Suprapubic skin (tissue), 4 donors: ENCODE measurements around the gene DNAAF8. TPM values are rescaled to one million over a fixed set of nuclear protein-coding genes. Genes with fewer than 3 reads are reported as not detected.
"Not testable (repeated sequence)": the region's sequence is repeated elsewhere in the genome, so short reads cannot be mapped to it uniquely, and the experiment has no call there.

Source experiments
- DNase-seq, 2 donors: peaks; one replicate each; pipeline ENCODE4 v3.0.0-alpha.2; 2019; ENCODE audit warnings: low spot score in 2 of 2
- H3K27ac ChIP-seq: fragments of 200-600 bp; sonication (generic); one replicate; pipeline ENCODE4 v1.5.1; 2019
- H3K27me3 ChIP-seq: fragments of 200-600 bp; sonication (generic); one replicate; pipeline ENCODE4 v1.5.1; 2019
- H3K36me3 ChIP-seq: fragments of 200-600 bp; sonication (generic); one replicate; pipeline ENCODE4 v1.5.1; 2019
- H3K4me1 ChIP-seq: fragments of 200-600 bp; sonication (generic); one replicate; pipeline ENCODE4 v1.5.1; 2019
- H3K4me3 ChIP-seq: fragments of 200-600 bp; sonication (generic); one replicate; pipeline ENCODE4 v1.5.1; 2019; ENCODE audit warnings: mild to moderate bottlenecking
- H3K9me3 ChIP-seq: fragments of 200-600 bp; sonication (generic); one replicate; pipeline ENCODE4 v1.5.1; 2019
- CTCF ChIP-seq, 2 donors: fragments of 200-600 bp in 1 of 2; fragments of 450-650 bp in 1 of 2; sonication (generic) in 1 of 2; IDR thresholded peaks; one replicate each; pipeline ENCODE4 v1.5.1; 2016 to 2019; ENCODE audit warnings: antibody characterized with exemption in 2 of 2, mild to moderate bottlenecking in 1 of 2, moderate library complexity in 1 of 2
- EP300 ChIP-seq: sonication (generic); formaldehyde crosslinking; IDR thresholded peaks from one replicate; pipeline ENCODE4 v1.6.1; 2017; ENCODE audit warnings: antibody characterized with exemption
- POLR2A ChIP-seq, 2 donors: fragments of 450-650 bp; IDR thresholded peaks; one replicate each; pipeline ENCODE4 v1.6.1; 2017; ENCODE audit warnings: antibody characterized with exemption in 2 of 2, mild to moderate bottlenecking in 2 of 2, moderate library complexity in 2 of 2
- POLR2AphosphoS5 ChIP-seq, 3 donors: sonication (generic); formaldehyde crosslinking; IDR thresholded peaks; one replicate each; pipeline ENCODE4 v1.6.1; 2017; ENCODE audit warnings: antibody characterized with exemption in 3 of 3
- WGBS: methylation state at CpG from one replicate; pipeline ENCODE4 v1.1.5; 2018; 5-methylcytosine and 5-hydroxymethylcytosine counted together
- total RNA-seq, 4 donors: library from RNA; depleted of rRNA; stranded (reverse); fragments of >200 nt; gene quantifications; one replicate each; pipeline ENCODE4 v1.1.0, GENCODE V29; 2016

DNAAF8 gene
- total RNA-seq, 4 donors from 2014 or later, result 0.36 to 1.7 (median 1.4) TPM; not detected in 1

GRCh38 chr16:4737545-4737944 lies 3.2 kb downstream of the DNAAF8 start:
- DNase-seq, result no peak
- no peak for TF ChIP-seq POLR2AphosphoS5 (IDR thresholded peaks at IDR 0.05)
- no peak for TF ChIP-seq CTCF (IDR thresholded peaks at IDR 0.05)
- no peak for TF ChIP-seq EP300
- TF ChIP-seq POLR2A (IDR thresholded peaks at IDR 0.05), result no peak
- Histone ChIP-seq H3K36me3 (no peaks in the 10 kb centered on the region), H3K4me1 (peaks cover 18% of the 10 kb centered on the region), H3K9me3 (no peaks in the 10 kb centered on the region), H3K27ac (no peak overlapping the region), H3K27me3 (no peaks in the 10 kb centered on the region), H3K4me3 (no peak overlapping the region)
- 64% methylated on average over 15 of the region's 15 CpGs for WGBS

- H3K36me3 ChIP-seq, H3K9me3 ChIP-seq, H3K4me3 ChIP-seq, DNase-seq, H3K27me3 ChIP-seq, H3K27ac ChIP-seq: not testable (repeated sequence)
- H3K4me1 ChIP-seq, result peaks cover 18% of the 10 kb centered on the region
- WGBS, result 81% methylated on average over 4 of the region's 5 CpGs
Measured at GRCh38 chr16:4738370-4738769, 4.0 kb downstream of the DNAAF8 start.

GRCh38 chr16:4743226-4743878 lies 9.0 kb downstream of the DNAAF8 start:
- 38% methylated on average over 14 of the region's 14 CpGs for WGBS
- H3K27ac ChIP-seq, result no peak overlapping the region
- H3K4me3 ChIP-seq, result peak overlapping the region; percentile 19

GRCh38 chr16:4744555-4745273 lies 10.4 kb downstream of the DNAAF8 start:
- Histone ChIP-seq H3K27me3 (no peaks in the 10 kb centered on the region), H3K27ac (no peak overlapping the region), H3K4me1 (peaks cover 17% of the 10 kb centered on the region), H3K36me3 (peaks cover 8% of the 10 kb centered on the region), H3K4me3 (no peak overlapping the region), H3K9me3 (no peaks in the 10 kb centered on the region)
- 77% methylated on average over 5 of the region's 13 CpGs for WGBS
- DNase-seq, result no peak
- no peak for TF ChIP-seq POLR2A (IDR thresholded peaks at IDR 0.05)
- no peak for TF ChIP-seq CTCF (IDR thresholded peaks at IDR 0.05)
- TF ChIP-seq EP300, result no peak
- TF ChIP-seq POLR2AphosphoS5 (IDR thresholded peaks at IDR 0.05), result no peak

More at GRCh38 chr16:4743226-4743878, 9.0 kb downstream of the DNAAF8 start:
- no peak for TF ChIP-seq POLR2AphosphoS5 (IDR thresholded peaks at IDR 0.05)
- TF ChIP-seq POLR2A (IDR thresholded peaks at IDR 0.05), result no peak
- no peaks in the 10 kb centered on the region for H3K27me3 ChIP-seq
- DNase-seq, result no peak
- peaks cover 17% of the 10 kb centered on the region for H3K4me1 ChIP-seq
- no peaks in the 10 kb centered on the region for H3K9me3 ChIP-seq
- H3K36me3 ChIP-seq, result no peaks in the 10 kb centered on the region

GRCh38 chr16:4745274-4745569 lies 10.9 kb downstream of the DNAAF8 start:
- Histone ChIP-seq H3K36me3 (peaks cover 13% of the 10 kb centered on the region), H3K9me3 (no peaks in the 10 kb centered on the region), H3K27ac (no peak overlapping the region), H3K27me3 (no peaks in the 10 kb centered on the region), H3K4me3 (no peak overlapping the region), H3K4me1 (peaks cover 17% of the 10 kb centered on the region)
- 77% methylated on average over 3 of the region's 3 CpGs for WGBS
- DNase-seq, result no peak
- TF ChIP-seq EP300 (no peak), CTCF (IDR thresholded peaks at IDR 0.05) (no peak), POLR2A (IDR thresholded peaks at IDR 0.05) (no peak), POLR2AphosphoS5 (IDR thresholded peaks at IDR 0.05) (no peak)

GRCh38 chr16:4746215-4746614 lies 11.9 kb downstream of the DNAAF8 start:
- TF ChIP-seq CTCF (IDR thresholded peaks at IDR 0.05) (no peak), EP300 (no peak), POLR2AphosphoS5 (IDR thresholded peaks at IDR 0.05) (no peak), POLR2A (IDR thresholded peaks at IDR 0.05) (no peak)
- no peak for DNase-seq
- H3K4me1 ChIP-seq, result peaks cover 17% of the 10 kb centered on the region
- H3K36me3 ChIP-seq, result peaks cover 21% of the 10 kb centered on the region
- H3K4me3 ChIP-seq, result no peak overlapping the region
- no peaks in the 10 kb centered on the region for H3K27me3 ChIP-seq
- no peaks in the 10 kb centered on the region for H3K9me3 ChIP-seq
- no peak overlapping the region for H3K27ac ChIP-seq
- WGBS, result 88% methylated on average over 7 of the region's 8 CpGs
